SKM-1 treated with dmso at 0.1 percent for 144 hours (cell line): ENCODE data around the gene OR2C3.
"Not testable (repeated sequence)": the region's sequence is repeated elsewhere in the genome, so short reads cannot be mapped to it uniquely, and the experiment has no call there.

ENCODE experiments used
- DNase-seq: peaks from one replicate; lab custom pipeline; 2025; ENCODE audit not compliant: unreplicated experiment; lab: John Stamatoyannopoulos, UW

The OR2C3 gene

DNA sequence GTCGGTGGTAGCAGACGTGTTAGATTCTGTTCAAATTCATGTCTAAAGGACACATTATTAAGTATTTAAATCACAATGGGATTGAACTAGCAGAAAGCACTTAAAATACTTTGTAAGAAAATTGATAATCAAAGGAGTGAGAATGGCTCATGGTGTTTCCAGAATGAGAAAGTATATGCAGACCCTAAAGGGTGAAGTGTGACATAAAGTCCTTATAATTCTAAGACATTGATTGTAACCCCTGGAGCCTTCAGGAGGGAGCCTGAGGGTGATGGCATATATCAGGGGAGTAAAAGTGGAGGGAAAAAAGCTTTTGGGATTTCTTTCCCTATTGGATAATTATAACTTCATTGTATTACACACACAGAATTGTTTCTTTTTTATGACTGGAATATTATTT, at the start of gene OR2C3:
TSS of gene OR2C3 (minus strand) at position 101 of the 400 bp plus-strand sequence. CDS start 3,929 bp downstream, outside the sequence.
- DNase-seq: no peak

DNA sequence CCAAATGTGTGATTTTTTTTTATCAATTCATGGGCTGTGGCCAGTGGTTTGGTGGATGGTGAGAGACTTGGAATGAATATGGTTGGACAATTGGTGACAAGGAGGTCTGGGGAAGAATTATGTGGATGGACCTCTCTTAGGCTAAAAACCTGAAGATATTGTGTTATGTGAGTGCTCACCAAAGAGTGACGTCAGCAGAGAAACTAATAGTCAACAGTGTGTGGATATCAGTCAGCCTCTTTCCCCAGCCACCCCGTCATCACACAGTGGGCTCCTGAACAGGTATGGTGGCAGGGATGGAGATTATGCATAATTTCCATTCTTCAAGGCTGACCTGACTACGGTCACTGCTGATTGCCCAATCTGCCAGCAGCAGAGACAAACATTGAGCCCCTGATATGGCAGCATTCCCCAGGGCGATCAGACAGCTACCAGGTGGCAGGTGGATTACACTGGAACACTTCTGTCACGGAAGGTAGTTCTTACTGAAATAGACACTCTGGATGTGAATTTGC, 42.8 kb upstream of the OR2C3 start:
- no peak for DNase-seq

DNA sequence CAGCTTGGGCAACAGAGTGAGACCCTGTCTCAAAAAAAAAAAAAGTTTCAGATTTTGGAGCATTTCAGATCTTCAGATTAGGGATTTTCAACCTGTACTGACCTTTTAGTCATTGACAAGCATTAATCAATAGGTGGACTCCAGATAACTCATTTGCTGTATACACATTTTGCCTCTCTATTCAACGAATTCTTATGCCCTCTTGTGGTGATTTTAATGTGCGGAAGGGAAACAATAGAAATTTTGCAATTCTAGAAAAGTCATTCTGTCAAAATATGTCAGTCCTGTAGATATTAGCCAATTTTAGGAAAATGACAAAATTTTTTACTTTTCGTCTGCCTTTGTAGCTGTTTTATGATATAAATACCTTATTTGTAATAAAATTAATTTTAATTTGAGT, 40.3 kb upstream of the OR2C3 start:
- peak; percentile 73 for DNase-seq

DNA sequence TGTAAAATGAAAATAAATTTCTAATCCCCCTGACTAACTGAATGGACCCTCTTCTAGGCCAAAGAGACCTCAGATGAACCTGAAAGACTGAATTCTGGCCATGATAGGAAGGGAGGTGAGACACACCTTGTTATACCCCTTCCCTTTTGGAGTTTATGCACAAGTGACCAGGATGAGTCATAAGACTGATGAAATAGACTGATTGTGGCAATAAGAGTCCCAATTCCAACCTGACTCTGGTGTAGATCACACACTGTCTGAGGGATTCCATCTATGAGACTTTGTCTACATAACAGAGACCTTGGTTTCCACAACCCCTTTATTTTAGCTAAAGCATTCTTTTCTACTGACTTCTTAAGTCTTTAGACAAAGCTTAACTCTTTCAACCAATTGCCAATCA, 38.4 kb upstream of the OR2C3 start:
- no peak for DNase-seq

DNA sequence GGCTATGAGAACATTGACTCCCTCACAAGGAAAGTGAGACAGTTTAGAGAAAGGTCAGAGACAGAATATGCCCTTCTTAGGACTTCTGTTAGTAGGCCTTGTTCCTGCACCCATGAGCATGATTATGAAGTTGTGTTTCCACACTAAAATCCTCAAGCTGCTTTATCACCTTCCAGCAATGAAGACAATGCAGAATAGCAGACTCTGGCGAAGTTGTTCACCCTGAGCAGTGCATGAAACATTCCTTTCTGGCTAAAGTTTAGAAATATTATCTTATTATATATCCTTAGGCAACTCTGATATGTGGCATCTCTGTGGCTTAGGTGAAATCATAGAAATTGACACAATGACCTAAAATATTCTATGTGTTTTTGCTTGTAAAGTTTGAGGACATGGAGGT, 38.0 kb upstream of the OR2C3 start:
- no peak for DNase-seq

DNA sequence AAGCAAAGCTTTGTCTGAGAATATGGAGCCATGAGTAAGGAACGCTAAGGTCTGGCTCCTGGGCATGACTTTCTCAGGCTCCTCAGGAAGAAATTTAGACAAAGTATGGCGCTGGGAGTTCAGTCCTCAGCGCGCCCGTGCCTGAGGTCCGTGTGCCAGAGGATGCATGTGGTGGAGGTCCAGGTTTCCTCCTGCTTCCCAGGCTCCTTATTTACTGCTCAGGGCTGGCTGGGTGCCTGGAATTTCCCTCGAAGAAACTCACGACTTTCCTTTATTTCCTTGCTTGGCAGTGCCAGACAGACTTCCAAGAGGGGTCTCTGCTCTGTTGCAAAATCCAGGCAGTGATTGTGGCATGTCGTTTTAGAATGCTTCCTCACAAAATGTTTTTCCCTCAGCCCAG, 26.0 kb upstream of the OR2C3 start:
- DNase-seq: no peak

DNA sequence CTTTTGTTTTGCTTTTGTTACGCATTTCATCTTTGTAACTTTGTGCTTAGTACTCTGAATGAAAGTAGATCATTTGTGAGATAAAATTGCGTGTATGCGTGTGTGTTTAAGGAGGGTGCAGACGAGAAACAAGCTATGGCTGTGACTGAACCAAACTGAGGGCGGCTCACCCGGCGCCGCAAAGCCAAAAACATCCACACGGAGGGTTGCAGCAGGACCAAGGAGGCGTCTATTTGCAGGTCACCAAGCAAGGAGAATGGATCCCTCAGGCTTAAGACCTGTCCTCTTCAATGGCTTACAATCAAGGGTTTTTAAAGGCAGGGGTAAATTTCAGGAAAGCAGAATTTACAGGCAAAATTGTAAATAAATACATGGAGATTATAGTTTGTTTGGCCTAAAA, 25.5 kb upstream of the OR2C3 start:
- DNase-seq: no peak

DNA sequence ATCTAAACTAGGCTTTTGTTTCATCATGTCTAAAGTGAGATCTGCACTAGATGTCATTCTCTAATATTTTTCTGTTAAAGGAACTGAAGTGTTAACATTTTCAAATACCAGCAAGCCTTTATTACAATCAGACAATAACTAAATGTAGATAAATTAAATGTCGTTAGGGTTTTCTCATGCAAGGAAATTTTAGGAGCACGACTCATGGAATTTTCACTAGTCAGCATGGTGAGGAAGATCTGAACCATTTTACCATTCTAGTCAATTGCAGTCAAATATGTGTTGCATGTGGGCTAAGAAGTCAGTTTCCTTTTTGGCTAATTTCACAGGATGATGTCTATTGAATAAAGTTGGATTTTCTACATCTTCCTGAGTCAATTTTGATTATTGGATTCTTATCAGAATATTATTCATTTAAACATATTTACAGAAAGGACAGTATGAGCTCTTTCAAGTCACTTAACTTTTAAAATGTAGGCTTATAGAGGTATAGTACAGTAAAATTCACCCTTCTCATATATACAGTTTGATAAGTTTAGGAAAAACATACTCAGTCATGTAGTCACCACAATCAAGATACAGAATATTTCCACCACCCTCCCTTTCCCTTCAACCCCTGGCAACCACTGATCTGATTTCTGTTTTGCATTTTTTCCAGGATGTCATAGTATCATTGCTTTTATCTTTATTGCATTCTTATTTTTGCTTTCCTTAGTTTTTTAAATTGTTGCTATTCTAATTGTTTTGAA, 21.9 kb upstream of the OR2C3 start:
- DNase-seq: no peak

DNA sequence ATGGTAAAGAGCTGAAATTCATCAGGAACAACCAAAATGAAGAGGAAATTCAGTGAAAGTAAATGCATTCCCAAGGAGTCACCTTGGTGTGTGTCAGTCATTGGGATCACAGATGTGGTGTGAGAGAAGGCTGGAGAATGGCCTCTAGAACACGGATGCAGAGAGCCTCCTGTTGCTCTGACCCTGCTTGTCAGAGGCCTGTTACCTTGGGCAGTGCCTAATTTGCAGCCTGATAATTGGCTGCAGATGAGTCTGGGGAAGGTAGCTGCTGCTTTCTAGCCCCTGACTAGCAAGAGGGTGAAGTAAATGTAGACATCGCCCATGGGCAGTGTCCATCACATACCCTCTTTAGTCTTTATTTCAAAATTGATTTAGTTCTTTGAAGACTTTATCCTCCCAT, 16.0 kb upstream of the OR2C3 start:
- DNase-seq: no peak

DNA sequence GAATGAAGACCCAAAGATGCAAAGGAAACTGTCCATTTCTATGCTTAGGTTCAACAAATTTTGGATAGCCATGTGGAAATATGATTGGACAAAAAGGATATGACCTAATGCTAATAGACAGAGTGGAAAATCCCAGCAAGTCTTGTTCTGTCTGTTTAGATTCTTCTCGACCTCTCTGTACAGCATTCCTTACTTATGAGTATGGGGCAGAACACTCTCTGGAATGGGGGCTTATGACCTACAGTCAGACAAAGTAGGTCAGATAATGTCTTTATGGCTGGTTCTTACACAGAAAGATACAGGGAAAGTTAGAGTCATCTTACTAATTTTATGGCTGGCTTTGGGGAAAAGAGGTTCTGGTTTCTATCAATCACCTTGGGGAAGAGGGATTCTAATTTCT, 15.5 kb upstream of the OR2C3 start:
- DNase-seq: no peak

DNA sequence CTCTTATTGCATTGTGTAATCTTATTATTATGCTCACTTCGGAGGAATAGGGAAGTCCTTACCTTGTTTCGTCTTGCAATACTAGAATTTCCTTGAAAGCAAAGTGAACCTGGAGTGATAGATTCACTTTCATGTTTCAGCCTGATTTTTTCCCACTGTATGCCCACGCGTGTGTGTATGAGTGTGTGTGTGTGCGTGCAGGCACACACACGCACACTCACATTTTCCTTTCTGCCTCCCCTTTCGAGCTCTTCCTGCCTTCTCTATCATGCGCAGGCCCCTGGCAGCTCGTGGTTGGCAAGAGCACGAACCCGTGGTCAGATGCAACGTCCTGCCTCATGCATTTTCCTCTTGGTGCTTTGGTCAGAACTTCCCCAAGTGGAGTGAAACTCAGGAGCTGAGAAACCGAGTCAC, 12.5 kb upstream of the OR2C3 start, which contains the start of gene GCSAML:
TSS of gene GCSAML (plus strand) at position 366 of the 414 bp plus-strand sequence. CDS start 58 bp downstream, outside the sequence.
- DNase-seq: peak; percentile 28

DNA sequence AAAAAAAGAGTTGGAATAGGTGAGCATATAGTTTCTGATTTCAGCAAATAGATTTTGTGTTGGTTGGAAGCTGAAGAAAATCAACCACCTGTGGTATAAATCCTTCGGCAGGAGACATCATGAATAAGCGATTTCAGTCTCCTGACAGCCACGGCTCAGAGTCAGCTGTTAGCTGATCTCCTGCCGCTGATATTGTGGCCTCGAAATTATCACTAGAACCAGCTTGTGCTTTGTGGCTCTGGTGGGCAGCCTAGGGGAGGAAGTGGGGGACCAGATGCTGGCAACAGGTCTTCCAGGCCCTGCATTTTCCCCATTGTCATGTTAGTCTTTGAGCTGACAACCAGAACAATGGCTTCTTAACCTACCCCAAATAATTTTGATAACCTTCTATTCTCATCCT, 11.9 kb upstream of the OR2C3 start:
- no peak for DNase-seq

DNA sequence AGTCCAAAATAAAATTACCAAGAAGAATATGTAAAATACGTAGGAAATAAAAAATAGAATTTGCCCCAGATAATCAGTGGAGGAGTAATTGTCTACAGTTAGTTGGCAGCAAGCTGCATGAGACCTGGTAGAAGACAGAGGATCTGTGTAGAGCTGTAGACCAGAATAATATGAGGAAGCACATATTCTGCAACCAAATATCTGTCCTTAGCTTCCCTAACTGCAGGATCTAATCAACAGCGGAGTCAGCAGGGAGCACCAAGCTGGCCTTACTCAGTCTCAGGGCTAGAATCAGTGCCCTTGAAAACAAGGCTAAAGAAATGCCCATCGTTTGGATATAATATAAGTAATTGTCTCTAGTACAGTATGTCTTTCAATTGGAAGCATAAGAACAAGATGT, 6.6 kb upstream of the OR2C3 start:
- DNase-seq: peak; percentile 32

DNA sequence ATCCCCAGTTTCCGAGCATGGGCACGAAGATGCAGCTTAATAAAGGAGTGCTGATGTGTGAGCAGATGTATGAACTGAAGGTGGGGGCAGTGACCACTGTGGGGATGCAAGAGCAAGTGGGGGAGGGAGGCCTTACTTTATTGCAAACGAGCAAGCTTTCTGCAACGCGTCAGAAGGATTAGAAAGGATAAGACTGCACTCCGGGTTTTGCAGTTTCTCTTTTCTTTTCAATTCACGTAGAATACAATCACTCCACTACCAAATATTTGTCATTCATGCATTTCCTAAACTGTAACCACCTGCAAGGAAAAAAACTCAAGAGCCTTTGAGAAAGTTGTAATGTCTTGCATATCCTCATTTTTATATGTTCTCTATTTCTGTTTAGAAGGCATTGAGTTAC, 4.3 kb upstream of the OR2C3 start:
- DNase-seq: no peak

DNA sequence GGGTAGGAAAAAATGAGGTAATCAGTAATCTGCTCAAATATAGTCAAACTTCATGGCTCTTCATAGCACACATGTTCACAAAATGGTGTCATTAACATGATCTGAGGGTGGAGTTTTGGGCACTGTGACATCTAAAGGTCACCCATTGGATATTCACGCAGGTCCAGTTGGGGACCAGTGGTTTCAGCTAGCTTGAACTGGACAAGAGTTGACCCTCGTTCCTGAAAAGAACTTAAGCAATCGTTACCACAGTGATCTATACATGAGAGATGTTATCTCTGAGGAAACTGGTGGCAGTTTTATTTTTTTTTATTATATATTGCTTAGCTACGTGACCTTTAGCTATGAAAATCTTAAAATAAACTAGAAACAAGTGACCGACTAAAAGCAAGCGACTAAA, 3.0 kb upstream of the OR2C3 start:
- no peak for DNase-seq

DNA sequence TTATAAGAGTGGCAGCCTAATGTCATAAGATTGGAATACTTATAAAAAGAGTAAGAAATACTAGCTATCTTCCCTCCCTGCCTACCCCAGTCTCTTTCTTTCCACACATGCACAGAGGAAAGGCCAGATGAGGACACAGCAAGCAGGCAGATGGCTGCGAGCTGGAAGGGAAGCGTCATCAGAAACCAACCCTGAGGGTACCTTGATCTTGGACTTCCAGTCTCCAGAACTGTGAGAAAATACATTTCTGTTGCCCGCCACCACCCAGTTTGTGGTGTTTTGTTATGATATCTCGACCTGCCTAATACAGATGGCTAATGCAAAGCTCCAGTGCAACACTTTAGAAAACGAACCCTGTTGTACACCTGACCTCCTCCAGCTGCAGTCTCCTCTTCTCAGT, 2.3 kb upstream of the OR2C3 start:
- no peak for DNase-seq

DNA sequence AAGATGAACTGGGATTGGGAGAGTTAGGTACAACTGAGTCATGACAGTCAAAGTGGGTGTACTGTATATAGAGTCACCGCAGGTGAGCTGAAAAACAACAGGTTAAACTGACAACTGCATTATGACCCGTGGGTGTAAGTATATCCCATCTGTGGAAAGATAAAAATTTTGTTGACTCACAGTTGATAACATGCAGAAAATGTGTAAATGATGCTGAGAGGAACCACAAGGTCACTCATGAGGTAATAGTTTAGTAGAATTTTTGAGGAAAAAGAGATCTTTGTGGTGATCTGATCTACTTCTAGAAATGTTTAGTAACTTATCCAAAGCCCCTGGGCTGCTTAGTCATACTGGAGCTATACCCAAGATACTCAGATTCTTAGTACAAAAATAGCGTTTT, 838 bp downstream of the OR2C3 start:
- no peak for DNase-seq

DNA sequence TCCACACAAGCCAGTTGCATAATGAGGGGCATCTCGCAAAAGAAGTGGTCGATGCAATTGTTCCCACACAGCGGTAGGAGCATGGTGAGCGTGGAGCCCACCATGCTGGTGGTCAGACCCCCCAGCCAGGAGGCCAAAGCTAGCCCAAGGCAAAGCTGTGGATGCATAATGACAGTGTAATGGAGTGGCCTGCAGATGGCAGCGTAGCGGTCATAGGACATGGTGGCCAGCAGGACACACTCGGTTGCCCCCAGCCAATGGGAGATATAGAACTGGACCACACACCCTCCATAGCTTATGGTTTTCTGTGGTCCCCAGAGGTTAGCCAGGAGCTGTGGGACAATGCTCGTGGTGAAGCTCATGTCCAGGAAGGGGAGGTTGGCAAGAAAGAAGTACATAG, 4.3 kb downstream of the OR2C3 start:
- no peak for DNase-seq

DNA sequence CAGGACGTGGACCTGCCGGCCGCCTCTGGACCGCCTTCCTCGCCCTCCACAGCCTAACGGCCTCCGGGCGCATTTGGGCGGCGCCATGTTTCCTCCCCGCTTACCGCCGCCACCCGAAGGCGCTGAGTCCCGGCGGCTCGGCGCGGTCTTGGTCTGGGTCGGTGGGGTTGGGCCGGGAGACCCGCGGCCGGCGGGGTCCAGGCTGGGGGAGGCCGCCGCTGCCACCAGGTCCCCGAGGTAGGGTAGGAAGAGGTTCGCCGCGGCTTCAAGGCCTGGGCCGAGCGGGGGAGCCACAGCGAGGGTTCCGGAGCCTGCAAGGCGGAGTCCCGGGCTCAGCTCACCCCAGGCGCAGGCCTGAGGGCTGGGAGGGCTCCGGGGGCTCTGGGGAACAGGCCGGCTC, 5.5 kb downstream of the OR2C3 start:
- DNase-seq: no peak

DNA sequence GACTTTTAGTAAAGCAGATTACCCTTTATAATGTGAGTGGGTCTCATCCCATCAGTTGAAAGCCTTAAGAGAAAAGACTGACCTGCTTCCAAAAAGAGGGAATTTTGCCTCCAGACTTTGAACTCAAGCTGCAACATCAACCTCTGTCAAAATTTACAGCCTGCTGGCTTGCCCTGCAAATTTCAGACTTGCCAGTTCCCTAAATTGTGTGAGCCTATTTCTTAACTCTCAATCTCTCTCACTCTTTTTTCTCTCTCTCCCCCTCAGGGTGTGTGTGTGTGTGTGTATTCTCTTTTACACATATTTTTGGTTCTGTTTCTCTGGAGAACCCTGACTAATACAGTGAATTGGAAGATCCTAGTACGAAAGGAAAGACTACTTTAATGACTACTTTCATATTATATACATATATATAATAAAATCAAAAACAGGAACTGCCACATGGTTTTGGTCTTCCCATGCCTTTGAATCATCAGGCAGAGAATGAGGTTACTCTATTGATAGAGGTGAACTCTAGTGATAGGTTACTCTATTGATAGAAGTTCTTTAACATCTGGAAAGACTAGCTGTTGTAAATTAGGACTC, 6.4 kb downstream of the OR2C3 start:
- peak; percentile 60 for DNase-seq

DNA sequence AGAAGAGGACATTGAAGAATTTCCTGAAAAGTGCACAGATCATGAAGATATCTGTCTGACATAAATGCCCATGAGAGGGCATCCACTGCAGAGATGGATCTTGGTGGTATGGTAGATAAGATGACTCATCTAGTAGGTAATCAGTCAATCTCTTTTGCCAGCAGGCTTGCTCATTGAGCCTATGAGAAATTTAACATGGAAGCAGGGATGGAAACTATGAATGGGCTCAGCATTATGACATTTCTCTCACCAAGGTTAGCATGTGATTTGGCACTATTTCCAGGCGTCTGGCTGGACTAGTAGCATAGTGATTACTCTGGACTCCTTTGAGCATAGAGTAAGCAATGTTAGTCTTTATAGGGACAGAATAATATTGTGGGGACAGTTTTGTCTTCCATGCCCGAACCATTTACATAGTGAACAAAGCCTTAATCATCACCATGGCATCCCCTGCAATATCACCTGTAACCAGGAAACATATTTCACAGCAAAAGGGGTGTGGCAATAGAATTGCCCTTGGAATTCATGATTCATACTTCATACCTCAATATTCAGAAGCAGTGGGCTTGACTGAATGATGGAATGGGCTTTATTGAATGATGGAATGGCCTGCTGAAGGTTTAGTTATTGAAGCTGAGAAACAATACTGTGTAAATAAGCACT, 7.3 kb downstream of the OR2C3 start:
- no peak for DNase-seq

DNA sequence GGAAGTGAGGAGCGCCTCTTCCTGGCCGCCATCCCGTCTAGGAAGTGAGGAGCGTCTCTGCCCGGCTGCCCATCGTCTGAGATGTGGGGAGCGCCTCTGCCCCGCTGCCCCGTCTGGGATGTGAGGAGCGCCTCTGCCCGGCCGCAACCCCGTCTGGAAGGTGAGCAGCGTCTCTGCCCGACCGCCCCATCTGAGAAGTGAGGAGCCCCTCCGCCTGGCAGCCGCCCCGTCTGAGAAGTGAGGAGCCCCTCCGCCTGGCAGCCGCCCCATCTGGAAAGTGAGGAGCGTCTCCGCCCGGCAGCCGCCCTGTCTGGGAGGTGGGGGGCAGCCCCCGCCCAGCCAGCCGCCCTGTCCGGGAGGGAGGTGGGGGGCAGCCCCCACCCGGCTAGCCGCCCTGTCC, 14.4 kb downstream of the OR2C3 start:
- not testable (repeated sequence) for DNase-seq
